ENCODE data around the gene MRPS6.

MRPS6 gene

GRCh38 chr21:34076835-34077234, 3.5 kb downstream of the MRPS6 start:
- TF ChIP-seq EZH2phosphoT487 (IDR thresholded peaks at IDR 0.05; ENCODE audit: low read depth) (no peak), CTCF (IDR thresholded peaks at IDR 0.05; ENCODE audit: low read depth, low read length) (no peak)
- Histone ChIP-seq H3K79me2 (ENCODE audit: low read length) (peaks cover 72% of the 10 kb centered on the region), H3K9me3 (ENCODE audit: insufficient read depth, low read length) (no peaks in the 10 kb centered on the region), H3K4me2 (ENCODE audit: low read length) (no peak overlapping the region), H3K9ac (ENCODE audit: low read length) (no peak overlapping the region), H3K27me3 (ENCODE audit: low read depth, low read length) (no peaks in the 10 kb centered on the region), H3K4me3 (ENCODE audit: low read length) (no peak overlapping the region), H2AFZ (ENCODE audit: low read depth, low read length) (no peak overlapping the region), H3K36me3 (replicated peaks; ENCODE audit: low read depth, low read length) (peaks cover 25% of the 10 kb centered on the region), H4K20me1 (ENCODE audit: insufficient read depth, low read length) (peaks cover 16% of the 10 kb centered on the region), H3K4me1 (ENCODE audit: low read length) (peaks cover 24% of the 10 kb centered on the region), H3K27ac (ENCODE audit: low read length) (no peak overlapping the region)

GRCh38 chr21:34077888-34078287, 4.5 kb downstream of the MRPS6 start:
- H2AFZ ChIP-seq (ENCODE audit: low read depth, low read length): no peak overlapping the region
- no peaks in the 10 kb centered on the region for H3K27me3 ChIP-seq (ENCODE audit: low read depth, low read length)
- H3K9me3 ChIP-seq (ENCODE audit: insufficient read depth, low read length): no peaks in the 10 kb centered on the region
- H3K4me1 ChIP-seq (ENCODE audit: low read length): peaks cover 16% of the 10 kb centered on the region
- TF ChIP-seq EZH2phosphoT487 (IDR thresholded peaks at IDR 0.05; ENCODE audit: low read depth) (no peak), CTCF (IDR thresholded peaks at IDR 0.05; ENCODE audit: low read depth, low read length) (no peak)
- H3K27ac ChIP-seq (ENCODE audit: low read length): no peak overlapping the region
- peaks cover 28% of the 10 kb centered on the region for H3K36me3 ChIP-seq (replicated peaks; ENCODE audit: low read depth, low read length)
- no peak overlapping the region for H3K9ac ChIP-seq (ENCODE audit: low read length)
- H4K20me1 ChIP-seq (ENCODE audit: insufficient read depth, low read length): peaks cover 16% of the 10 kb centered on the region
- no peak overlapping the region for H3K4me2 ChIP-seq (ENCODE audit: low read length)
- no peak overlapping the region for H3K4me3 ChIP-seq (ENCODE audit: low read length)
- H3K79me2 ChIP-seq (ENCODE audit: low read length): peaks cover 83% of the 10 kb centered on the region

- peaks cover 92% of the 10 kb centered on the region for H3K79me2 ChIP-seq (ENCODE audit: low read length)
- H3K4me2 ChIP-seq (ENCODE audit: low read length): no peak overlapping the region
- H2AFZ ChIP-seq (ENCODE audit: low read depth, low read length): no peak overlapping the region
- no peaks in the 10 kb centered on the region for H3K27me3 ChIP-seq (ENCODE audit: low read depth, low read length)
- peaks cover 16% of the 10 kb centered on the region for H3K4me1 ChIP-seq (ENCODE audit: low read length)
- H3K27ac ChIP-seq (ENCODE audit: low read length): no peak overlapping the region
- no peaks in the 10 kb centered on the region for H3K9me3 ChIP-seq (ENCODE audit: insufficient read depth, low read length)
- peaks cover 16% of the 10 kb centered on the region for H4K20me1 ChIP-seq (ENCODE audit: insufficient read depth, low read length)
- H3K4me3 ChIP-seq (ENCODE audit: low read length): no peak overlapping the region
- H3K36me3 ChIP-seq (replicated peaks; ENCODE audit: low read depth, low read length): peaks cover 34% of the 10 kb centered on the region
- TF ChIP-seq CTCF (IDR thresholded peaks at IDR 0.05; ENCODE audit: low read depth, low read length) (no peak), EZH2phosphoT487 (IDR thresholded peaks at IDR 0.05; ENCODE audit: low read depth) (no peak)
- no peak overlapping the region for H3K9ac ChIP-seq (ENCODE audit: low read length)
Measured at GRCh38 chr21:34078915-34079314, 5.5 kb downstream of the MRPS6 start.

GRCh38 chr21:34080710-34081109, 7.3 kb downstream of the MRPS6 start:
- H4K20me1 ChIP-seq (ENCODE audit: insufficient read depth, low read length): 0 out of 2 replicates have a peak, but pooled peaks cover 3% of the 10 kb centered on the region
- H3K27me3 ChIP-seq (ENCODE audit: low read depth, low read length): no peaks in the 10 kb centered on the region
- peaks cover 91% of the 10 kb centered on the region for H3K79me2 ChIP-seq (ENCODE audit: low read length)
- H2AFZ ChIP-seq (ENCODE audit: low read depth, low read length): no peak overlapping the region
- no peak overlapping the region for H3K9ac ChIP-seq (ENCODE audit: low read length)
- H3K4me1 ChIP-seq (ENCODE audit: low read length): peaks cover 3% of the 10 kb centered on the region; the same call in 1 of the 2 replicates
- H3K4me3 ChIP-seq (ENCODE audit: low read length): no peak overlapping the region
- H3K9me3 ChIP-seq (ENCODE audit: insufficient read depth, low read length): no peaks in the 10 kb centered on the region
- no peak overlapping the region for H3K4me2 ChIP-seq (ENCODE audit: low read length)
- no peak for TF ChIP-seq EZH2phosphoT487 (IDR thresholded peaks at IDR 0.05; ENCODE audit: low read depth)
- TF ChIP-seq CTCF (IDR thresholded peaks at IDR 0.05; ENCODE audit: low read depth, low read length): no peak
- no peak overlapping the region for H3K27ac ChIP-seq (ENCODE audit: low read length)
- H3K36me3 ChIP-seq (replicated peaks; ENCODE audit: low read depth, low read length): peaks cover 26% of the 10 kb centered on the region
